HG03097 (cell line): ENCODE data around the gene METTL16.
"Not testable (repeated sequence)": the region's sequence is repeated elsewhere in the genome, so short reads cannot be mapped to it uniquely, and the experiment has no call there.

Experiments used
- ATAC-seq: cut with Tn5 transposase; IDR thresholded peaks from one replicate; pipeline ENCODE4 v1.9.1; 2021; ENCODE audit not compliant: unreplicated experiment, low FRiP score

Gene METTL16

GRCh38 chr17:2507015-2507414 is 4.7 kb downstream of the METTL16 start:
- not testable (repeated sequence) for ATAC-seq

GRCh38 chr17:2503627-2504026 is 8.1 kb downstream of the METTL16 start:
- no peak for ATAC-seq

- ATAC-seq = no peak
Measured at GRCh38 chr17:2502871-2503580, 8.7 kb downstream of the METTL16 start.

- ATAC-seq = no peak
Measured at GRCh38 chr17:2500446-2500845, 11.2 kb downstream of the METTL16 start.

- not testable (repeated sequence) for ATAC-seq
Measured at GRCh38 chr17:2489286-2489685, 22.4 kb downstream of the METTL16 start.

- ATAC-seq = no peak
Measured at GRCh38 chr17:2487306-2487705, 24.4 kb downstream of the METTL16 start.

- ATAC-seq = not testable (repeated sequence)
Measured at GRCh38 chr17:2486709-2487108, 25.0 kb downstream of the METTL16 start.

- no peak for ATAC-seq
Measured at GRCh38 chr17:2485970-2486369, 25.7 kb downstream of the METTL16 start.

- ATAC-seq = no peak
Measured at GRCh38 chr17:2485543-2485942, 26.1 kb downstream of the METTL16 start.

GRCh38 chr17:2484876-2485275 is 26.8 kb downstream of the METTL16 start:
- ATAC-seq = no peak

- ATAC-seq = no peak
Measured at GRCh38 chr17:2483084-2483483, 28.6 kb downstream of the METTL16 start.

- ATAC-seq = no peak
Measured at GRCh38 chr17:2482218-2482617, 29.5 kb downstream of the METTL16 start.

GRCh38 chr17:2481760-2482159 is 29.9 kb downstream of the METTL16 start:
- no peak for ATAC-seq

- no peak for ATAC-seq
Measured at GRCh38 chr17:2478458-2478857, 33.2 kb downstream of the METTL16 start.

GRCh38 chr17:2475056-2475455 is 36.6 kb downstream of the METTL16 start:
- no peak for ATAC-seq

GRCh38 chr17:2474371-2474770 is 37.3 kb downstream of the METTL16 start:
- no peak for ATAC-seq

GRCh38 chr17:2468270-2468669 is 43.4 kb downstream of the METTL16 start:
- ATAC-seq = no peak

GRCh38 chr17:2466931-2467330 is 44.8 kb downstream of the METTL16 start:
- ATAC-seq = no peak

GRCh38 chr17:2462481-2462880 is 49.2 kb downstream of the METTL16 start:
- ATAC-seq = no peak

GRCh38 chr17:2459917-2460271 is 51.8 kb downstream of the METTL16 start:
- no peak for ATAC-seq

GRCh38 chr17:2457913-2458312 is 53.8 kb downstream of the METTL16 start:
- no peak for ATAC-seq

- no peak for ATAC-seq
Measured at GRCh38 chr17:2456475-2456874, 55.2 kb downstream of the METTL16 start.

- no peak for ATAC-seq
Measured at GRCh38 chr17:2455956-2456355, 55.7 kb downstream of the METTL16 start.
